ENCODE results near the gene TMEM135. TPM values are rescaled to one million over a fixed set of nuclear protein-coding genes. Genes with fewer than 3 reads are reported as not detected.
"Not testable (repeated sequence)": the region's sequence is repeated elsewhere in the genome, so short reads cannot be mapped to it uniquely, and the experiment has no call there.

The TMEM135 gene
- total RNA-seq, 1 experiment from 2014 or later = 19.1 TPM

GRCh38 chr11:87076260-87076783 lies 38.6 kb downstream of the TMEM135 start:
- DNase-seq (ENCODE audit: low read depth) = no peak

DNA sequence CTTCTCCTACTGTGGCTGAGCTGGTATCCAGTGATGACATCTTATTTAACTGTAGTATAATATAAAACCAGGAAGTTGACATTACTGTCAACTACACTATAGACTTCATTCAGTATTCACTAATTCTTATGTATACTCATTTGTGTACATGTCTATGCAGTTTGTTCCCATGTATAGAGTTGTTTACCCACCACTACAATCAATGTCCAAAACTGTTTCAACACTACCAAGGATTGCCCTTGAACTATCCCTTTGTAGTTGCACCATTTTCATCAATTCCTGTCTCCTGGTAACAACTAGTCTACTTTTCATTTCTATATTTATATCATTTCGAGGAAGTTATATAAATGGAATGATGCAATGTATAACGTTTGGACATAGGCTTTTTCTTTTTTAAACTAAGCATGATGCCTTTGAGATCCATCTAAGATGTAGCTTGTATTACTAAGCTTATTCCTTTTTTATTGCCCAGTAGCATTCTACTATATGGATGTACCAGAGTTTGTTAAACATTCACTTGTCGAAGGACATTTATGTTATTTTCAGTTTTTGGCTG lies 39.2 kb downstream of the TMEM135 start:
- DNase-seq (ENCODE audit: low read depth) = no peak

- no peak for DNase-seq (ENCODE audit: low read depth)
Observed at GRCh38 chr11:87081358-87081757, 43.6 kb downstream of the TMEM135 start.

- DNase-seq (ENCODE audit: low read depth) = no peak
Observed at GRCh38 chr11:87082590-87082989, 44.9 kb downstream of the TMEM135 start.

GRCh38 chr11:87083029-87083428 lies 45.3 kb downstream of the TMEM135 start:
- DNase-seq (ENCODE audit: low read depth) = no peak

DNA sequence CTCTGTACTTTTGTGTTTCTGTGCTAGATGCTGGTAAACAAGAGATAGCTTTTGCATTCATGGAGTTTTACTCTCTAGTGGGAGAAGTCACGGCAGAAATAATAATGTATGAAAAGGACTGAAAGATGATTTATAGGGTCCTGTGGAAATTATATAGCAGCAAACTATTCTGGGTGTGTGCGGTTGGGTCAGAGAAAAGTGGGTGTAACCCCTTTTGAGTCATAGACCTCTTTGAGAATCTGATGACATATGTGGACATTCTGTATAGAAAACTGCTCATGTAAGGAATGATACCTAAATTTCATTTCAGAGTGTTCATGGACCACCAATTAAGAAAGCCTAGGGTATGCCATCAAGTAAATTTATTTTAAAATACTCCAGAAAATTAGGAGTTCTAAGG lies 54.4 kb downstream of the TMEM135 start:
- DNase-seq (ENCODE audit: low read depth) = peak; percentile 3

GRCh38 chr11:87092567-87092966 lies 54.8 kb downstream of the TMEM135 start:
- DNase-seq (ENCODE audit: low read depth) = no peak

DNA sequence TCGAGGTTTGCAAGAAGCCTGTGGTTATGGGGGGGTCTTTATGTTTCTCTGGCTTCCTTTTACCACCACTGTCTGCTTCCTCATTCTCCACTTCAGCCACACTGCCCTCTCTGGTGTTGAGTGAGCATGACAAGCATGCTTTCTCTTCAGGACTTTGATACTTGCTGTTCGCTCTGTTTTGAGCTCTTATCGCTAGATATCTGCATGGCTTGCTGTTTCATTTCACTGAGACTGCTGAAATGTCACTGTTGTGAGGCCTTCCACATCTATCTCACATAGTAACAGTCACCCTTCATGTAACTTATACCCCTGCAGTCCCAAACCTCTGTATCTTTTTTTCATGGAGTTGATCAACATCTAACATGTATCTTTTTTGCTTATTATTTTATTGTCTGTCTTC lies 59.8 kb downstream of the TMEM135 start:
- DNase-seq (ENCODE audit: low read depth) = peak; percentile 21

DNA sequence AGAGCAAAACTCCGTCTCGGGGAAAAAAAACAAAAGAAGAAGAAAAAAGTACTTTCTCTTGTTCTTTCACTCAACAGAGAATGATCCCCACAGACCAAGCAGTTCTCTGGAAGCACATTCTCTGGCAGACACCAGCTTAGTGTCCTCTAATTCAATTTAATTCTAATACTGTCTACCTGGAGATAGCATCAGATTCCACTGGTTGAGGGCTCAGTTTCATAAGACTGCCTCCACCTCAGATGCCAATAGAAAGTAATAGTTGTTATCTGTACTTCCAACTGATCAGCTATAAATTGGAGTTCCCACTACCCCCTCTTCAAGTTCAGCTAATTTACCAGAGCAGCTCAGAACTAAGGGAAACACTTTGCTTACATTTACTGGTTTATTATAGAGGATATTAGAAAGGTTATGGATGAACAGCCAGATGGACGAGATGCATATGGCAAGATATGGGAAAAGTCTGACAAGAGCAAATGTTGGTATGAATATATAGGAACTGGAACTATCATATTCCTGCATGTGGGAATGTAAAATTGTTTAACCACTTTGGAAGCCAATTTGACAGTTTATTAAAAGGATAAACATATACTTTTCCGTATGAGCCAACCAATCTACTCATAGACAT lies 64.3 kb downstream of the TMEM135 start:
- DNase-seq (ENCODE audit: low read depth) = no peak

GRCh38 chr11:87105826-87106225 lies 68.1 kb downstream of the TMEM135 start:
- DNase-seq (ENCODE audit: low read depth) = not testable (repeated sequence)

DNA sequence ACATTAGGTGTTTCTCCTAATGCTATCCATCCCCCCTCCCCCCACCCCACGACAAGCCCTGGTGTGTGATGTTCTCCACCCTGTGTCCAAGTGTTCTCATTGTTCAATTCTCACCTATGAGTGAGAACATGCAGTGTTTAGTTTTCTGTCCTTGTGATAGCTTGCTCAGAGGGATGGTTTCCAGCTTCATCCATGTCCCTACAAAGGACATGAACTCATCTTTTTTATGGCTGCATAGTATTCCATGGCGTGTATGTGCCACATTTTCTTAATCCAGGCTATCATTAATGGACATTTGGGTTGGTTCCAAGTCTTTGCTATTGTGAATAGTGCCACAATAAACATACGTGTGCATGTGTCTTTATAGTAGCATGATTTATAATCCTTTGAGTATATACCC lies 69.6 kb downstream of the TMEM135 start:
- not testable (repeated sequence) for DNase-seq (ENCODE audit: low read depth)

DNA sequence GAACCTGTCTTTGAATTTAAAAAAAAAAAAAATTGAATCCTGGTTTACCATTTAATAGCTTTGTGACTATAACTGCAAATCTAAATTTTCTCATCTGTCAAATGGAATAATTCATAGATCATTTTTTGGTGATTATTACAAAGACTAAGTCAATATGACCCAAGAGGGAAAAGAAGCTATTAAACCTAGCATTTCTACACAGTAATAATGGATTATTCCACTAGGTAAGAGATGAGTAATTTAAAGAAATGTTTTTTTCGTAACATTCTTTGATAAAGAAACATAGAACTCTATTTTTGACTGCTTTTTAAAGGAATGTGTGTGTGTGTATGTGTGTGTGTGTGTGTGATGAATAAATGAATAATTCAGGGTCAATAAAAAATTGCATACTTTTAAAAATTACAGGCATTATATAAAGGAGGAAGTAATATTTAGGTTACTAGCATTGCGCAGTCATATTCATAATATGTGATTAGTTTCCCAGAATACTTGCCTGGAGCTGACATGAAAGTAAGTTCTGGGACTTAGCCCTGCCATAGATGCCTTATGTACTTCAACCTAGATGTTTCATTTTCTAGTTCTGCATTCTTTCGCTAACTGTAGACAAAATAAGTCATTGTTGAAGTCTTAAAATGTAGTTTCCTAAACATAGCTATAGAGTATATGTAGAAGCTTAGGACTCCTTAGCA lies 72.9 kb downstream of the TMEM135 start:
- no peak for DNase-seq (ENCODE audit: low read depth)

GRCh38 chr11:87114093-87114492 lies 76.4 kb downstream of the TMEM135 start:
- DNase-seq (ENCODE audit: low read depth) = no peak

DNA sequence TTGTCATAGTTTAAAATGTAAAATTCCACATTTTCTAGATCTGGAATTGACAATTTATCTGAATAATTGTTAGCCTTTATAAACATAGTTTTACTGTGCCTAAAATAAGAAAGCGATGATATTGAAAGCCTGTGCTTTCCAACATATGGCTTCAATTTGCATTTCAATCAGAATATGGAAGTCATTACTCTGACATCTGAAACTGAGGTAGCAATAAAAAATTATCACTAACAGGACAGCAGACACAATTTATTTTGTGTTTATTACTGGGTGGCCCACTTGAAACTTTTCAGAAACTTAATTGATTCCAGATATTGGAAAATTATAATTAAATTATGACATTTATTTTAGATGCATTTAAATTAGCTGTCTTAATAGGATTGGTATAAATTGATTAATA lies 78.5 kb downstream of the TMEM135 start:
- no peak for DNase-seq (ENCODE audit: low read depth)

GRCh38 chr11:87120937-87121336 lies 83.2 kb downstream of the TMEM135 start:
- DNase-seq (ENCODE audit: low read depth) = no peak

- no peak for DNase-seq (ENCODE audit: low read depth)
Observed at GRCh38 chr11:87122852-87123251, 85.1 kb downstream of the TMEM135 start.

- DNase-seq (ENCODE audit: low read depth) = no peak
Observed at GRCh38 chr11:87125257-87125656, 87.5 kb downstream of the TMEM135 start.

GRCh38 chr11:87127101-87127500 lies 89.4 kb downstream of the TMEM135 start:
- no peak for DNase-seq (ENCODE audit: low read depth)

- DNase-seq (ENCODE audit: low read depth) = no peak
Observed at GRCh38 chr11:87128372-87128771, 90.6 kb downstream of the TMEM135 start.

- DNase-seq (ENCODE audit: low read depth) = no peak
Observed at GRCh38 chr11:87134524-87135106, 96.9 kb downstream of the TMEM135 start.

- DNase-seq (ENCODE audit: low read depth) = no peak
Observed at GRCh38 chr11:87136236-87136635, 98.5 kb downstream of the TMEM135 start.

DNA sequence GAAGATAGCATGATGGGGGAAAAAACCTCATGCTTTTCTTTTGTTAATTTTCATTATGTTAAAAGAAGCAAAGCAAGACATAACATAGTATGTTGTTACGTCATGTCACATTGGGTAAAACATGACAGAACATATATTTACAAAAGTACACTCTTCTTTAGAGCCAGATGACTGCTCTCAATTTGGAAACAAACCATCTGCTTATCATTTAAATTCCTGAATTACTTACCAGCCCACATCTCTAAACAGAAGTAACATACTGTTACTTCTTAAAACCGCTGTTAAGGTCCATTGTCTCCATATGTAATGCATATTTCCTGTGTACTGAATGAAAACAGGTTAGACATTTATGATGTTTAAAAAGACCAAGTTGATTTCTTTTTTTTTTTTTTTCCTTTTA lies 100.0 kb downstream of the TMEM135 start:
- no peak for DNase-seq (ENCODE audit: low read depth)

Measured in HT1080 (cell line).